Endothelial cell of umbilical vein (primary cell): ENCODE results near the gene SLC26A8.

Experiments
- CTCF ChIP-seq, 2 donors: IDR thresholded peaks; 1 replicate in 1 of 2; 2 replicates in 1 of 2; pipeline ENCODE4 v1.5.1; 2011; ENCODE audit warnings: low read length in 2 of 2, mild to moderate bottlenecking in 2 of 2, moderate library complexity in 2 of 2, control low read depth in 1 of 2, inconsistent platforms in 1 of 2, low read depth in 1 of 2; ENCODE audit not compliant: insufficient read depth in 1 of 2; ENCODE audit errors: extremely low read depth in 1 of 2
- EZH2 ChIP-seq: IDR thresholded peaks from 2 replicates; pipeline ENCODE4 v1.6.1; 2012; ENCODE audit warnings: borderline replicate concordance, low read depth, mild to moderate bottlenecking, moderate library complexity, low read length, inconsistent platforms; ENCODE audit not compliant: severe bottlenecking
- GATA2 ChIP-seq: IDR thresholded peaks from 2 replicates; pipeline ENCODE4 v1.7.0; 2011; ENCODE audit warnings: low read depth, mild to moderate bottlenecking, moderate library complexity, mixed read lengths, low read length; ENCODE audit not compliant: insufficient read length, insufficient read depth
- MYC ChIP-seq: IDR thresholded peaks from one replicate; pipeline ENCODE4 v1.6.1; 2011; ENCODE audit warnings: mild to moderate bottlenecking, low read depth, low read length
- POLR2A ChIP-seq: IDR thresholded peaks from 2 replicates; pipeline ENCODE4 v1.6.1; 2012; ENCODE audit warnings: low read depth, mild to moderate bottlenecking, control low read depth, low read length
- POLR2AphosphoS5 ChIP-seq: IDR thresholded peaks from 2 replicates; pipeline ENCODE4 v1.6.1; 2012; ENCODE audit warnings: low read depth, mild to moderate bottlenecking, control low read depth, low read length, moderate library complexity; ENCODE audit not compliant: insufficient read depth

GRCh38 chr6:35905141-35905785, 119.2 kb downstream of the SLC26A8 start:
- TF ChIP-seq CTCF (IDR thresholded peaks at IDR 0.05; ENCODE audit: extremely low read depth in 1 of 2, insufficient read depth in 1 of 2, low read depth in 1 of 2, low read length in 2 of 2) = no peak
- TF ChIP-seq POLR2A = no peak
- TF ChIP-seq GATA2 = no peak
- TF ChIP-seq POLR2AphosphoS5 = no peak
- no peak for TF ChIP-seq EZH2
- no peak for TF ChIP-seq MYC
